Kasumi-1 (cell line): ENCODE results near the gene NT5DC4.
A peak's percentile ranks its signal among the peaks of the same experiment; 100 is the strongest.

ENCODE experiments used
- DNase-seq, 2 experiments: peaks; one replicate each; lab custom pipeline; 2025; lab: John Stamatoyannopoulos, UW

NT5DC4 gene

GRCh38 chr2:112754564-112754963, 33.7 kb downstream of the NT5DC4 start:
- DNase-seq = peak; percentile 30

- DNase-seq = no peak
Observed at GRCh38 chr2:112755444-112755843, 34.6 kb downstream of the NT5DC4 start.

GRCh38 chr2:112756207-112756606, 35.4 kb downstream of the NT5DC4 start:
- DNase-seq = no peak

- DNase-seq = no peak
Observed at GRCh38 chr2:112757265-112757664, 36.4 kb downstream of the NT5DC4 start.

GRCh38 chr2:112758711-112759110, 37.9 kb downstream of the NT5DC4 start:
- no peak for DNase-seq

GRCh38 chr2:112760149-112760548, 39.3 kb downstream of the NT5DC4 start:
- no peak for DNase-seq

GRCh38 chr2:112762276-112762675, 41.5 kb downstream of the NT5DC4 start:
- no peak for DNase-seq

- peak; percentile 97 to 98 for DNase-seq
Observed at GRCh38 chr2:112764071-112765044, 43.5 kb downstream of the NT5DC4 start, which contains the start of gene CKAP2L. CKAP2L (minus strand) TSS chr2:112764609; CDS start chr2:112764598, 11 bp downstream.

GRCh38 chr2:112765251-112765650, 44.4 kb downstream of the NT5DC4 start:
- DNase-seq = peak in 1 of 2 experiments; percentile 37

GRCh38 chr2:112767693-112768330, 47.0 kb downstream of the NT5DC4 start:
- no peak for DNase-seq

- DNase-seq = no peak
Observed at GRCh38 chr2:112768432-112768831, 47.6 kb downstream of the NT5DC4 start.

- peak; percentile 46 to 51 for DNase-seq
Observed at GRCh38 chr2:112772322-112772721, 51.5 kb downstream of the NT5DC4 start.

- DNase-seq = no peak
Observed at GRCh38 chr2:112772911-112773475, 52.2 kb downstream of the NT5DC4 start.

- no peak for DNase-seq
Observed at GRCh38 chr2:112773556-112773955, 52.7 kb downstream of the NT5DC4 start.

- no peak for DNase-seq
Observed at GRCh38 chr2:112774536-112775285, 53.9 kb downstream of the NT5DC4 start.

- no peak for DNase-seq
Observed at GRCh38 chr2:112776113-112776512, 55.3 kb downstream of the NT5DC4 start.

- no peak for DNase-seq
Observed at GRCh38 chr2:112777036-112777435, 56.2 kb downstream of the NT5DC4 start.

- no peak for DNase-seq
Observed at GRCh38 chr2:112779598-112779997, 58.8 kb downstream of the NT5DC4 start.

- no peak for DNase-seq
Observed at GRCh38 chr2:112782234-112782799, 61.5 kb downstream of the NT5DC4 start.

- no peak for DNase-seq
Observed at GRCh38 chr2:112783187-112783714, 62.4 kb downstream of the NT5DC4 start.
